ENCODE data around the gene P2RX3. TPM values are rescaled to one million over a fixed set of nuclear protein-coding genes. Genes with fewer than 3 reads are reported as not detected.
"Not testable (repeated sequence)": the region's sequence is repeated elsewhere in the genome, so short reads cannot be mapped to it uniquely, and the experiment has no call there.

P2RX3 gene
- total RNA-seq, 4 donors from 2014 or later: not detected

GRCh38 chr11:57358543-57358961 is 20.4 kb downstream of the P2RX3 start:
- DNase-seq (ENCODE audit: low spot score) (no peak), ATAC-seq (ENCODE audit: low FRiP score) (peak; percentile 69)
- TF ChIP-seq, protein P1, sequence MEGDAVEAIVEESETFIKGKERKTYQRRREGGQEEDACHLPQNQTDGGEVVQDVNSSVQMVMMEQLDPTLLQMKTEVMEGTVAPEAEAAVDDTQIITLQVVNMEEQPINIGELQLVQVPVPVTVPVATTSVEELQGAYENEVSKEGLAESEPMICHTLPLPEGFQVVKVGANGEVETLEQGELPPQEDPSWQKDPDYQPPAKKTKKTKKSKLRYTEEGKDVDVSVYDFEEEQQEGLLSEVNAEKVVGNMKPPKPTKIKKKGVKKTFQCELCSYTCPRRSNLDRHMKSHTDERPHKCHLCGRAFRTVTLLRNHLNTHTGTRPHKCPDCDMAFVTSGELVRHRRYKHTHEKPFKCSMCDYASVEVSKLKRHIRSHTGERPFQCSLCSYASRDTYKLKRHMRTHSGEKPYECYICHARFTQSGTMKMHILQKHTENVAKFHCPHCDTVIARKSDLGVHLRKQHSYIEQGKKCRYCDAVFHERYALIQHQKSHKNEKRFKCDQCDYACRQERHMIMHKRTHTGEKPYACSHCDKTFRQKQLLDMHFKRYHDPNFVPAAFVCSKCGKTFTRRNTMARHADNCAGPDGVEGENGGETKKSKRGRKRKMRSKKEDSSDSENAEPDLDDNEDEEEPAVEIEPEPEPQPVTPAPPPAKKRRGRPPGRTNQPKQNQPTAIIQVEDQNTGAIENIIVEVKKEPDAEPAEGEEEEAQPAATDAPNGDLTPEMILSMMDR (IDR thresholded peaks at IDR 0.05): no peak

DNA sequence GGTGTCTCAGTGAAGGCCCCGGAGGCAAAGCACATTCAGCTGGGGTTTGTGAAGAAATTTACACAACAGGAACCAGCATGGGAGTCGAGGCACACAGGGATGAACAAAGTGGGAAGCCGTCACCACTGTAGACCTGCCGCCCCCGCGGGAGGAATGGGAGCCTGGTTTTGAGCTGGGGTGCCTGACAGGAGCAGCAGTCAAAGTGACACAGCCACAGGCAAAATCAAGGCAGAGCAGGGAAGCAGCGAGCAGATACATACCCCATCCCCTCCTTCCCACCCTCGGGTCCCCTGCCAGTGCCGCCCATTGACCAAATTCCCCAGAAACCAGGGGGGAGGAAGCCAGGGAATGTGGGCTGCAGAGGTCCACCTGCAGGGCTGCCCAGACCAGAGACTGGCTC is 20.8 kb downstream of the P2RX3 start:
- TF ChIP-seq, protein P1 (IDR thresholded peaks at IDR 0.05): no peak
- DNase-seq (ENCODE audit: low spot score) (no peak), ATAC-seq (ENCODE audit: low FRiP score) (no peak)

DNA sequence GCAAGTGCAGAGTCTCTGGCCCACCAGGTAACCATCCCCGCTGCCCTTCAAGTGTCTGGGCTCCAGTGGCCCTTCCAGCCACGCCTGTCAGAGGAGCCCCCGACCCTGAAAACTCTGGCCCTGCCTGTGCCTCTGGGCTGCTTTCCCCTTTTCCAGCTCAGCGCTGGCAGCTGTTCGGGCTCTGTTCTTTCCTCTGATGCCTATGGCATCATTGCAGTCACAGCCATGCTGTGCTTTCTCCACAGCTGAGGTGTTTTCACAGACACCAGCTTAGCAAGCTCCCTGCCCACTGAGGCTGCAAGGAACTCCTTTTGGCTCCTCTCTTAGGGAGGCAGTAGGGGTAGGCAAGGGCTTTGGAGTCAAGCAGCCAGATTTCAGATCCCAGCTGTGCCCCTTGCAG is 21.2 kb downstream of the P2RX3 start:
- TF ChIP-seq, protein P1 (IDR thresholded peaks at IDR 0.05): no peak
- DNase-seq (ENCODE audit: low spot score): no peak
- ATAC-seq (ENCODE audit: low FRiP score): no peak

DNA sequence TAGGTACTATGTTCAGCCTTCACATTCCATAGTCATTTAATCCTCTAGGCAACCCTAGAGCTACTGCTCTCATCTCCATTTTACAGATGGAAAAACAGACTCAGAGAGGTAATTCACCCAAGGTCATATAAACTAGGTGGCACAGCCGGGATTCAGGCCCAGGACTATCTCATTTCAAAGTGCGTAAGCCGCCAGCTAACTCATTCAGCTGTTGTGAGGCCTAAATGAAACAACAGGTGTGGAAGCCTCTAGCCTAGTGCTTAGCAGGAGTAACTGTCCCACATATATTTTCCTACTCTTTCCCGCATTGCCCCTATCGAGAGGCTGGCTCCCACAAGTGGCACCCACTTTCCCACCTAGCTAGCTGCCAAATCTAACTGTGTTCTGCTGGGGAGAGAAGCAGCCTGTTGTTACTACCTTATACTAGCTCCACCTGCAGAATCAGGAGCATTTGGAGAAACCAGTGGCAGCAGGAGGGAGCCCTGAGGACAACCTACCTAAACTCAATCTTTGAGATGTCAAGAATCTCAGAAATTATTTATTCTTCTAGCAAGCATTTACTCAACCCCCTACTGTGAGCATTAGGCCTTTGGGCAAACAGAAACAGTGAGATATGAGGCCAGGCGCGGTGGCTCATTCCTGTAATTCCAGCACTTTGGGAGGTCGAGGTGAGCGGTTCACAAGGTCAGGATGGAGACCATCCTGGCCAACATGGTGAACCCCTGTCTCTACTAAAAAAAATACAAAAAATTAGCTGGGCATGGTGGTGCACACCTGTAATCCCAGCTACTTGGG is 21.9 kb downstream of the P2RX3 start:
- no peak for DNase-seq (ENCODE audit: low spot score)
- ATAC-seq (ENCODE audit: low FRiP score): no peak
- TF ChIP-seq, protein P1 (IDR thresholded peaks at IDR 0.05): no peak

DNA sequence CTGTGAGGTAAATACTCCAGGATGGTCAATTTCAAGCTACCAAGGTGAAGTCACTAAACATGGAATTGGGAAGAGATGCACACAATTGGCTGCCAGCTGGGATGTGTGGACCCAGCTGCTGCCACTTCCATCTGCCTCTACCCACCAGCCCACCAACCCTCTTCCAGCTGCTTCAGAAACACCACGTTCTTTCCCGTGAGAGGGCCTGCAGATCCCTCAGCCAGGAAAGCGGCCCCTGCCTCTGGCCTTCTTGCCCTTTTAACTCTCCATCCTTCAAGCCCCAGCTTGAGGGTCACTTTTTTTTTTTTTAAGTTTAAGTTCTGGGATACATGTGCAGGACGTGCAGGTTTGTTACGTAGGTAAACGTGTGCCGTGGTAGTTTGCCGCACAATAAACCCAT is 22.8 kb downstream of the P2RX3 start:
- TF ChIP-seq, protein P1 (IDR thresholded peaks at IDR 0.05): no peak
- DNase-seq (ENCODE audit: low spot score) (no peak), ATAC-seq (ENCODE audit: low FRiP score) (no peak)

DNA sequence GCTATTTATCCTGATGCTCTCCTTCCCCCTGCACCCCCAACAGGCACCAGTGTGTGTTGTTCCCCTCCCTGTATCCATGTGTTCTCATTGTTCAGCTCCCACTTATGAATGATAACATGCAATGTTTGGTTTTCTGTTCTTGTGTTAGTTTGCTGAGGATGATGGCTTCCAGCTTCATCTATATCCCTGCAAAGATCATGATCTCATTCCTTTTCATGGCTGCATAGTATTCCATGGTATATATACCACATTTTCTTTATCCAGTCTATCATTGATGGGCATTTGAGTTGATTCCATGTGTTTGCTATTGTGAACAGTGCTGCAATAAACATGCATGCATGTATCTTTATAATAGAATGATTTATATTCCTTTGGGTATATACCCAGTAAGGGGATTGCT is 23.3 kb downstream of the P2RX3 start:
- DNase-seq (ENCODE audit: low spot score); ATAC-seq (ENCODE audit: low FRiP score): not testable (repeated sequence)

GRCh38 chr11:57361926-57362325 is 23.8 kb downstream of the P2RX3 start:
- TF ChIP-seq, protein P1 (IDR thresholded peaks at IDR 0.05): no peak
- DNase-seq (ENCODE audit: low spot score): no peak
- no peak for ATAC-seq (ENCODE audit: low FRiP score)
